GM13976 (cell line): ENCODE data around the gene PGAM5.

Experiments used
- DNase-seq: peaks from one replicate; pipeline ENCODE4 v3.0.0; 2012; ENCODE audit warnings: low spot score
- in situ Hi-C: fragments of 300-500 bp; cut with MboI; formaldehyde crosslinking; loops from one replicate; pipeline ENCODE4 v1.12.0; 2022; ENCODE audit warnings: low sequenced_read_pairs, mixed read lengths, inconsistent platforms; ENCODE audit not compliant: unreplicated experiment
- TF ChIP-seq, protein P1 (sequence below): IDR thresholded peaks from 2 replicates; pipeline ENCODE4 v1.5.1; 2012; ENCODE audit warnings: borderline replicate concordance, mild to moderate bottlenecking; ENCODE audit not compliant: insufficient read depth; ENCODE audit errors: extremely low read depth, missing control alignments, control extremely low read depth

PGAM5 gene

DNA sequence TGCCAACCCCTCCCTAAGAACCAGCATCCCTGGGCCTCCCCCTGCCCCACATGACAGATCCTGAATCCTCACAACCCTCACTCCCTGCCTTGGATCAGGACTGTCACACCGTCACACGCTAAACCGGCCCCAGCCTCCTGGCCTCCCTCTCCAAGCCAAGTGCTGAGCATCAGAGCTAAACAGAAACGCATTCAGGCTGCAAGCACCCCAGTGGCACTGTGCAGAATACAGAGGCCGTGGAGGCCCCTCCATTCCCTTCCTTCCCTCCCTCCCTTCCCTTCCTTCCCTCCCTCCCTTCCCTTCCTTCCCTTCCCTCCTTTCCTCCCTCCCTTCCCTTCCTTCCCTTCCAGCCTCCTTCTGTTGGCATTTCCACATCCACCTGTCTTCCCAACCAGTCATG lies 36.1 kb upstream of the PGAM5 start:
- TF ChIP-seq, protein P1, sequence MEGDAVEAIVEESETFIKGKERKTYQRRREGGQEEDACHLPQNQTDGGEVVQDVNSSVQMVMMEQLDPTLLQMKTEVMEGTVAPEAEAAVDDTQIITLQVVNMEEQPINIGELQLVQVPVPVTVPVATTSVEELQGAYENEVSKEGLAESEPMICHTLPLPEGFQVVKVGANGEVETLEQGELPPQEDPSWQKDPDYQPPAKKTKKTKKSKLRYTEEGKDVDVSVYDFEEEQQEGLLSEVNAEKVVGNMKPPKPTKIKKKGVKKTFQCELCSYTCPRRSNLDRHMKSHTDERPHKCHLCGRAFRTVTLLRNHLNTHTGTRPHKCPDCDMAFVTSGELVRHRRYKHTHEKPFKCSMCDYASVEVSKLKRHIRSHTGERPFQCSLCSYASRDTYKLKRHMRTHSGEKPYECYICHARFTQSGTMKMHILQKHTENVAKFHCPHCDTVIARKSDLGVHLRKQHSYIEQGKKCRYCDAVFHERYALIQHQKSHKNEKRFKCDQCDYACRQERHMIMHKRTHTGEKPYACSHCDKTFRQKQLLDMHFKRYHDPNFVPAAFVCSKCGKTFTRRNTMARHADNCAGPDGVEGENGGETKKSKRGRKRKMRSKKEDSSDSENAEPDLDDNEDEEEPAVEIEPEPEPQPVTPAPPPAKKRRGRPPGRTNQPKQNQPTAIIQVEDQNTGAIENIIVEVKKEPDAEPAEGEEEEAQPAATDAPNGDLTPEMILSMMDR = no peak
- no peak for DNase-seq
- in situ Hi-C loops = no loop called here

DNA sequence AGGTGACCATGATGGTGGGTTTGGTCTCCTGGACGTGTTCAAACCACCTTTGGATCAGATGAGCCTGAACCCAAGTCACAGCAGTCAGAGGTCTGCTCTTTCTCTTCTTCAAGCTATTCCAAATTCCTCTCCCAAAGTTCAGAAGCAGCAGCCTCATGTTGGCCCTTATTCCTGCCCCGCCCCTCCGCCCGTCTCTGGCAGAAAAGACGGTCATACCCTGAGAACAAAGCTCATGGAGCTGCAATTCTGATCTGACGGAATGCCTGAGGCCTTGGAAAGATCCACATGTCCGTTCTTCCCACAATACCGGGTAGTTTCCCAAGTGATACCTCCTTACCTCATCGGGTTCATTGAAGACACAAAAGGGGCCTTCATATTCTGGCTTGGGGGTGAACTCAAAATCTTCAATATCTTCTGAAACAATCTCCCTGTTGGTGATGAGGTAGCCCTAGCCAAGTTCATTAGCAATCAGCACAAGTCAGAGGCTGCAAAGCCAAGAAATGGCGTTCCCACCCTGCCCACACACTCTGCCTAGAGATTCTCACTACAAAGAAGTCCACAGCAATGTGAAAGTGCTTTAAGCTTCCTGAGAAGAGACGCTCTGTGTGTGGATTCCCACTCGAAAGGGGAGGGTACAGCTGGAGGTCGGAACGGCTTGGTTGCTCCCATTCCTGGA lies 34.7 kb upstream of the PGAM5 start:
- in situ Hi-C loops = no loop called here
- TF ChIP-seq, protein P1 = no peak
- no peak for DNase-seq

DNA sequence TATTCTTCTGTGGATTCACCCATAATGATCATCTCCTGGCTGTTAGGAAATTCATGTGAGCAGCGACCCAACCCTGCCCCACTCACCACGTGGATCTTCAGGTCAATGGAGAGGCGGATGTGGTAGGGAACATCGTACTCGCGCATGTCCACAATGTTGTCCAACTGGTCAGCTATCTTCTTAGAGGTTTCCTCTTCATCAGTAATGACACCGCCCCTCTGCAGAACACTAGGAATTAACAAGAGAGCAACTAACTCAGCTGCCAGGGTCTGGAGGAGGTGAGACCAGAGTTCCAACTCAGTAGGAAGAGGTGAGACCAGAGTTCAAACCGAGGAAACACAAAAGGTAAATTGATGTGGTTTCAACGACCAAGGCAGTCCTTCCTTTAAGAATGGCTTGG lies 33.1 kb upstream of the PGAM5 start:
- TF ChIP-seq, protein P1 = no peak
- DNase-seq = no peak
- in situ Hi-C loops = no loop called here

DNA sequence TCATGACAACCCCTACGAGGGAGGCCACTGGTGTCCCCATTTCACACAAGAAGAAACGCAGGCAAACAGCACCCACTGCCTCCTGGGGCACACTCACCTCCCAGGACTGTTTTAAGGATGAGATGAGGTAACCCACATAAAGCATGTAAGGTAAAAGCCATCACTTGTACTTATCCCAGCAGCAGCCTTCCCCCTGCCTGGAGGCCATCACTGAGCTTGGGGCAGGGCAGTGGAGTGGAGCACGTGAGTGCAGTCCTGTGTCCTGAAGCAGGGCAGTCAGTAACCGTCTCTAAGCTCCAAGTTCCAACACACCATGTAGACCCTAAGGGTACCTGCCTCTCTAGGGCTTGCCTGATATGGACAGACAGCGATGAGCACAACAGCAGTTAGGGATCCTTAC lies 25.2 kb upstream of the PGAM5 start:
- in situ Hi-C loops = no loop called here
- TF ChIP-seq, protein P1 = no peak
- DNase-seq = no peak

DNA sequence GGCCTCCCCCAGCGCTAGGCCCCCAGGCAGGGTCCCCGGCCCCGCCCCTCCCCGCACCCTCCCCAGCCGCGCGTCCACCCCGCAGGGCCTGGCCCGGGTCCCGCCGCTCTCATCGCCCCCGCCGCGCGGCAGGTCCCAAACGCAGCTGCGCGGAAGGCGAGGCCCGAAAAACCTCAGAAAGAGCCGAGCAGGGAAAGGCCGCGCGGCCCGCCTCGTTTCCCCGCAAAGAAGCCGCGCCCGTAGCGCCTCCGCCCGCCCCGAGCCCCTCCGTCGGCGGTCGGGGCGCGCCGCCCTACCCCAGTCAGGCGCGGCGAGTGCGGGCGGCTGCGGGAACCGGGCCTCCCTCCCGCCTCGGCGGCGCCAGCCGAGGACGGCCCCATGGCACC lies 23.8 kb upstream of the PGAM5 start:
- in situ Hi-C loops = no loop called here
- DNase-seq = no peak
- TF ChIP-seq, protein P1 = no peak

DNA sequence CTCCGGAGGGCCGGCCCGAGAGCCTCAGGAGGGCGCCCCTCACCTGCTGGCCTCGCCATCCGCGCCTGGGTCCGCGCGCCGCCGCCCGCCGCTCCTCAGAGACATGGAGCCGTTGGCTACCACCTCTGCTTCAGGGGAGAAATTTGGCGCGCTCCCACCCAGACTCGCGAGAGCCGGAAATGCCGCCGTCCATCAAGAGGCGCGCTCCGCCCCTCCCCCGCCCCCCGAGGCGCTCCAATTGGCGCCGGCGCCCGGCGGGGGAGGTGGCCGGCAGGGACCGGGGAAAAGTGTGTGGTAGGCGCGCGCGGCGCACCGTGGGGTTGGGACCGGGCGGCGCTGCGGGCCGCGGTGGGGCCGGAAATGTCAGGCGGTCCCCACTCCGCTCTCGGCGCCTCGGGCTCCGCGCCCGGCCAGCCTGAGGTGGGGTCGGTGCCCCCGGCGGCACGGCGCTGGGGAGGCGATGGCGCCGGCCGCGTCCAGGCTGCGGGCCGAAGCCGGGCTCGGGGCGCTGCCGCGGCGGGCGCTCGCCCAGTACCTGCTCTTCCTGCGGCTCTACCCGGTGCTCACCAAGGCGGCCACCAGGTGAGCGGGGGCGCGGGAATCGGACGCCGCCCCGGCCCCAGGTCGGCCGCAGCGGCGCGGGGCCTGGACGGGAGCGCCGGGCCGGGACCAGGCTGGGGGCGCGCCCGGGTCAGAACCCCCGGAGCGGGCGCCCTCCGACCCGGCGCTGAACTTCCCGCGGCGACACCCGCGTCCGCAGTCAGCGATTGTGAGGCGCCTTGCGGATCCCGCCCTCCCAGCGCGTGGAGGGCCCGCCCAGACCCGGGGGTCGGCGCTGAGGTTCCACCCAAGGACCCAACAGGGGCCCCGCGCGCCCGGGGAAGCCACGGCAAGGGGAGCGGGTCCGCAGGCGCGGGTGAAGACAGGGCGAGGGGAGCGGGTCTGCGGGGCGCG lies 23.2 kb upstream of the PGAM5 start, which contains the start of the genes POLE and PXMP2:
Gene POLE (minus strand): TSS at position 132 of the 954 bp plus-strand sequence. CDS start 27 bp downstream, at position 105.
Gene PXMP2 (plus strand): TSS at position 377 of the 954 bp plus-strand sequence. CDS start 84 bp downstream, at position 461.
- peak; percentile 99 for DNase-seq
- TF ChIP-seq, protein P1 = no peak
- in situ Hi-C loops = no loop called here
